Fibroblast of the aortic adventitia (primary cell): ENCODE measurements around the gene URB1. TPM values are rescaled to one million over a fixed set of nuclear protein-coding genes. Genes with fewer than 3 reads are reported as not detected.

Experiments
- DNase-seq: peaks from one replicate; pipeline ENCODE4 v3.0.0-alpha.2; 2010; ENCODE audit warnings: low read depth
- H3K4me3 ChIP-seq: 2 replicates; pipeline ENCODE4 v1.5.1; 2011; ENCODE audit warnings: low read depth, mild to moderate bottlenecking, control low read depth, low read length, moderate library complexity
- total RNA-seq: library from RNA; depleted of rRNA; stranded (reverse); fragments of >200 nt; gene quantifications from 2 replicates; pipeline ENCODE4 v1.2.3, GENCODE V29; 2012; ENCODE audit warnings: low replicate concordance
- TF ChIP-seq, protein P1 (sequence below): IDR thresholded peaks from 2 replicates; pipeline ENCODE4 v1.5.1; 2011; ENCODE audit warnings: mild to moderate bottlenecking, low read length, control low read depth, inconsistent platforms; ENCODE audit not compliant: insufficient read depth

Gene URB1
- total RNA-seq, 1 donor: 21.1 TPM

DNA sequence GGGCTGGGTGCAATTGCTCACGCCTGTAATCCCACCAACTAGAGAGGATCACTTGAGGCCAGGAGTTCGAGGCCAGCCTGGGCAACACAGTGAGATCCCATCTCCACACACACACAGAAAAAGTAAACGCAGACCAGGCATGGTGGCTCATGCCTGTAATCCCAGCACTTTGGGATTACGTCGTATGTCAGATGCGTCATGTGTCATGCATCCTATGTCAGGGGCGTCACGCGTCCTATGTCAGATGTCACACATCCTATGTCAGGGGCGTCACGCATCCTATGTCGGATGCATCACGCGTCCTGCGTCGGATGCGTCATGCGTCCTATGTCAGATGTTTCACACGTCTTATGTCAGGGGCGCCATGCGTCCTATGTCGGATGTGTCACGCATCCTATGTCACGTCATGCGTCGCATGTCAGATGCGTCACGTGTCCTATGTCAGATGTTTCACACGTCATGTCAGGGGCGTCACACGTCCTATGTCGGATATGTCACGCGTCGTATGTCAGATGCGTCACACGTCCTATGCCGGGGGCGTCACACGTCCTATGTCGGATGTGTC lies 92.6 kb downstream of the URB1 start:
- no peak for DNase-seq
- TF ChIP-seq, protein P1, sequence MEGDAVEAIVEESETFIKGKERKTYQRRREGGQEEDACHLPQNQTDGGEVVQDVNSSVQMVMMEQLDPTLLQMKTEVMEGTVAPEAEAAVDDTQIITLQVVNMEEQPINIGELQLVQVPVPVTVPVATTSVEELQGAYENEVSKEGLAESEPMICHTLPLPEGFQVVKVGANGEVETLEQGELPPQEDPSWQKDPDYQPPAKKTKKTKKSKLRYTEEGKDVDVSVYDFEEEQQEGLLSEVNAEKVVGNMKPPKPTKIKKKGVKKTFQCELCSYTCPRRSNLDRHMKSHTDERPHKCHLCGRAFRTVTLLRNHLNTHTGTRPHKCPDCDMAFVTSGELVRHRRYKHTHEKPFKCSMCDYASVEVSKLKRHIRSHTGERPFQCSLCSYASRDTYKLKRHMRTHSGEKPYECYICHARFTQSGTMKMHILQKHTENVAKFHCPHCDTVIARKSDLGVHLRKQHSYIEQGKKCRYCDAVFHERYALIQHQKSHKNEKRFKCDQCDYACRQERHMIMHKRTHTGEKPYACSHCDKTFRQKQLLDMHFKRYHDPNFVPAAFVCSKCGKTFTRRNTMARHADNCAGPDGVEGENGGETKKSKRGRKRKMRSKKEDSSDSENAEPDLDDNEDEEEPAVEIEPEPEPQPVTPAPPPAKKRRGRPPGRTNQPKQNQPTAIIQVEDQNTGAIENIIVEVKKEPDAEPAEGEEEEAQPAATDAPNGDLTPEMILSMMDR: no peak
- no peak overlapping the region for H3K4me3 ChIP-seq

DNA sequence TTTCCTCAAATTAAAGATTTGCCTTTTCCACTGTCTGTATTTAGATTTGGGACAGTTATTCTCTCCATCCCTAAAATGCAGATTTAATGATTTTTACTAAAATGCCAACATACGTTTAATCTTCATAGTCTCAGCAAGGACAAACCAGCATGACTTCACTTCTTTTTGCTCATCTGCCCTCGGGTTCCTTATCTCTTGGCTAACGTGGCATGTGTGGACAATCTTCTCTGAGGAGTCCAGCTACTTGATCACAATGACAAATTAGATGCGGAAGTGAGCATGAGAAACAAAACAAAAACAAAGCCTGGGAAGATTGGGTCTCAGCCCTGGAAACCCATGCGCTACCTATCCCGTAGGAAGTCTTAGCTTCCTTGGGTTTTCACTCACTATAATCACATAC lies 93.1 kb downstream of the URB1 start:
- TF ChIP-seq, protein P1: no peak
- H3K4me3 ChIP-seq: no peak overlapping the region
- no peak for DNase-seq

DNA sequence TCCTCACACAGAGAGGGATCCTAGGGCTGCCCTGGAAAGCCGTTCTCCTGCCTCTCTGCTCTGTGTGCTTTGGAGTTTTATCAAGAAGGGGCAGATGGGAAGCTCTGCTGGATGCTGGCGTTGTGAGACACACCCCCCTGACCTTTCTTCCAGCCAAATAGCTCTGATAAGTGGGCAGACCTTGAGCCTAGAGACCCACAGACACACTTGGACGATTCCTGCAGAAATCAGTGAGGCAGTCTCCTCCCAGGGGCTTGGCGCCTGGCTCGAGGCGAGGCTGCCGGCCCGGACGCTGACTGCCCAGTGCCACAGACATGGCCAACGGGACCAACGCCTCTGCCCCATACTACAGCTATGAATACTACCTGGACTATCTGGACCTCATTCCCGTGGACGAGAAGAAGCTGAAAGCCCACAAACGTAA lies 94.1 kb downstream of the URB1 start, which contains the start of gene MRAP:
Gene MRAP (plus strand): TSS at position 198 of the 424 bp plus-strand sequence. CDS start 117 bp downstream, at position 315.
- TF ChIP-seq, protein P1: no peak
- no peak for DNase-seq
- H3K4me3 ChIP-seq: no peak within 1 kb of the TSS

DNA sequence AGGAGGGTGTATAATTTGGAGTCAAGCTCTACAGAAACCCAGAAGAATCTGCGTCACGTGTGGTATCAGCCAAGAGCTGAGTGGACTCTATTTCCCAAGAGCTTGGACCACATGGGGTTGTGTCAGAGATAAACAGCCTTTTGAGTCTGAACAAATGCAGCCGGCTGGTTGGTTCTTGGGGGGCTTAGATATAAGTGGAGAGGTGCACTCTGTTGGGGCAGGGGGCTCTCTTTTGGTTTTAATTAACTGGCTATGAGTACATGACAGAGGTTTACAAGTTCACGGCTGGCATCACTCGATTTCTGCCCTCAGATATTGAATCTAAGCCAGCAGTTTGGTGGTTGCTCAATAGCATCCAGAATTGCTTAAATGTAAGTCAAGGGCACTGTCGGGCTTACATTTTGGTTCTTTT lies 94.7 kb downstream of the URB1 start:
- no peak overlapping the region for H3K4me3 ChIP-seq
- DNase-seq: peak; percentile 32
- TF ChIP-seq, protein P1: no peak

DNA sequence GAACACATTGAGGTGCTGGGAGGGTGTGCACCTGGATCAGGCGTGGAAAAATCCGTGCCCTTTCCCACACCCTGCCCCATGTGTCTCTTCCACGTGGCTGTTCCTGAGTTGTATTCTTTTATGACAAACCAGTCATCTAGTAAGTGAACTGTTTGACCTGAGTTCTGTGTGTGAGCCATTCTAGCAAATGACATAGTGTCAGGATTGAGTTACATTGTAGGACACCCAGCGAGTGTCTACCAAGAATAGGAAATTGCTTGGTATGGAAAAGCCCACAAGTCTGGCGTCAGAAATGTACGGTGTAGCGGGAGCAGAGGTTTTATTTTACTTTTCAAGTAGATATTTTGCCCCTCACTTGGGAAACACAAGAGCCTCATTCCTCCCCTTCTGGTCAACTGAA lies 95.4 kb downstream of the URB1 start:
- TF ChIP-seq, protein P1: no peak
- DNase-seq: no peak
- H3K4me3 ChIP-seq: no peak overlapping the region

DNA sequence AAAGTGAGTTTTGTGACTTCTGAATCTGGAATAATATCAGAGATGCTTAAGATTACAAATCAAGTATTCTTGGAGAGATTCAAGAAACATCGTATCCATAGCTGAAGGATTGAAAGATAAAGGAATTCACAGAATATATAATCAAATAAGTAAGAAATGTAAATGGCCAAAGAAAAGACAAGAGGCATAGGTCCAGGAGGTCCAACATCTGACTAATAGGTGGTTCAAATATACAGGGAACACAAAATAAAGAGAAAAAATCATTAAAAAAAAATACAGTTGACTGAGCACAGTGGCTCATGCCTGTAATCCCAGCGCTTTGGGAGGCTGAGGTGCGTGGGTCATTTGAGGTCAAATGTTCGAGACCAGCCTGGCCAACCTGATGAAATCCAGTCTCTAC lies 107.3 kb downstream of the URB1 start:
- no peak for DNase-seq
- no peak overlapping the region for H3K4me3 ChIP-seq
- TF ChIP-seq, protein P1: no peak

DNA sequence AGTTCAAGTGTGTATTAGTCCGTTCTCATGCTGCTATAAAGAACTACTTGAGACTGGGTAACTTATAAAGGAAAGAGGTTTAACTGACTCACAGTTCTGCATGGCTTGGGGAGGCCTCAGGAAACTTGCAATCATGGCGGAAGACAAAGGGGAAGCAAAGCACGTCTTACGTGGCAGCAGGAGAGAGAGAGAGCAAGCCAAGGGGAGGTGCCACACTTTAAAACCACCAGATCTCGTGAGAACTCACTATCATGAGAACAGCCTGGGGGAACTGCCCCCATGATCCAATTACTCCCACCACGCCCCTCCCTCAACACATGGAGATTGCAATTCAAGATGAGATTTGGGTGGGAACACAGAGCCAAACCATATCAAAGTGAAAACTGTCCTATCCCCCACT lies 109.8 kb downstream of the URB1 start:
- no peak for DNase-seq
- no peak overlapping the region for H3K4me3 ChIP-seq
- TF ChIP-seq, protein P1: no peak
